ENCODE results near the gene TUBB4B.

TUBB4B gene

GRCh38 chr9:137240841-137241489, at the start of gene TUBB4B:
TSS of gene TUBB4B (plus strand) at chr9:137241287. CDS start at chr9:137241361, 74 bp downstream.
- DNase-seq (ENCODE audit: low spot score) = peak; percentile 100

DNA sequence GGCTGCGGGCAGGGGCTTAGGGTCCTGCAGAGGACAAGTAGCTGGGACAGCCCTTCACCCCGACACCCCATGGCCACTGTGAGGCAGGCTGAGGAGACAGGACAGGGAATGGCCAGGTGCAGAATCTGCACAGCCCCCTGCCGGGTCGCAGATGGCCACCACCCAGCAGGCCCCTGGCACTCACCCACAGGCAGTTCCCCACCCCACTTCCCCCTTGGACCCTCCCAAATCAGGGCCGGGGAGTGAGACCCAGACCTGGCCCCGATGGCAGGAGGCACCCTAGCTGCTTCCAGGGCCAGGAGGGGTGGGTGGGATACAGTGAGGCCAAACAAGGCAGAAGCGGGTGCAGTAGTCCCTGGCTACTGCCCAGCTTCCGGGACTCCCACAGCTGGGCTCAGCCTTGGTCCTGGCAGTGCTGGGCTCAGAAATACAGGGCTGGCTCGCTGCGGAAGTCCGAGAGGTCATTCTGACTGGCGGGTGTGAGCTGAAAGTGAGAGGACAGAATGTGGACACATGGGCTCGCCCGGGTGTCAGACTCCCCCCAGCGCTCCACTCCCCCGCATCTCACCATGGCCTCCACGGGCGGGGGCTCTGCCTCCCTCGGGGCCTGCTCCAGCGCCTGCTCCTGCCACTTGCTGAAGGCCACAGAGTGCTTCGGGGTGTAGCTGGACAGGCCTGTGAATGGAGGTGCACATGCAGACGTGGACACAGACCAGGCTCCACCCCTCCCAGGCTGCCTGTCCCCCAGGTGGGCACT, 49.2 kb upstream of the TUBB4B start:
- peak; percentile 93 for DNase-seq (ENCODE audit: low spot score)

GRCh38 chr9:137192448-137192780, 48.7 kb upstream of the TUBB4B start:
- no peak for DNase-seq (ENCODE audit: low spot score)

GRCh38 chr9:137192859-137193258, 48.2 kb upstream of the TUBB4B start:
- no peak for DNase-seq (ENCODE audit: low spot score)

- no peak for DNase-seq (ENCODE audit: low spot score)
Measured at GRCh38 chr9:137193771-137194170, 47.3 kb upstream of the TUBB4B start.

- DNase-seq (ENCODE audit: low spot score) = peak; percentile 94
Measured at GRCh38 chr9:137194388-137194787, 46.7 kb upstream of the TUBB4B start.

- DNase-seq (ENCODE audit: low spot score) = no peak
Measured at GRCh38 chr9:137194909-137195308, 46.2 kb upstream of the TUBB4B start.

GRCh38 chr9:137195525-137196220, 45.4 kb upstream of the TUBB4B start:
- no peak for DNase-seq (ENCODE audit: low spot score)

DNA sequence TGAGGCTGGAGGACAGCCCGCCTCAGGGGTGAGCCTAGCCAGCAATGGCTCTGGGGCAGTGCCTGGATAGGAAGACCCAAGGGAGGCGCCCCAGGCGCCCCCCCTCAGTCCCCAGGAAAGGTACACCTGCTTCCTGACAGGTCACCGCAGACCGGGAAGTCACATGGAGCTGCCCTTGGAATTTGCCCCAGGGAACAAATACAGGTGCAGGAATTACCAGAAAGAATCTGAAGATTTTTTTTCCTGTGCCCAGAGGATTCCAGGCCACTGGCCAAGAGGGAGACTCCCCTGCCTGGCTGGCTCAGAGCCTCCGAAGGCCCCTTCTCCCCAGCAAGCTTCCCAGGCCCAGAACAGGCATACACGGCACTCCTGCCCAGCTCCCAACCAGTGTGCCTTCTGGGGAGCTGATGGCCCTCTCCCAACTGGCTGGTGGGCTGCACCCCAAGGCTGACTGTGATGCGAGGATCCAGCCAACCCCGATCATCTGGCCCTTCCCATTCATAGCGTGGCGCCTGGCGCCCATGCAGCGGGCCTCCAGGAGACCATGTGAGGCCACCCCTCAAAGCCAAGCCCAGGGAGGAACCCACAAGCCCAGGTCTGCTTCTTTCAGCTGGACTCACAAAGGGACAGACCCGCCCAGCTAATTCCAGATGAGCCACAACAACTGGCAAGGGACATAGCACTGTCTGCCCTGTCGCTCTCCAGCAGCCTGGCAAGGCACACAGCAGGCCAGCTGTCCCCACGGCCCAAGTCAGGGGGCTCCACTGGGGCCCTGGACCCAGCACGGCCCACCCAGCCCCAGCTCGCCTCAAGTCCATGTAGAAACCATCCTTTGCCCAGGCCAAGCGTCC, 42.8 kb upstream of the TUBB4B start:
- no peak for DNase-seq (ENCODE audit: low spot score)

DNA sequence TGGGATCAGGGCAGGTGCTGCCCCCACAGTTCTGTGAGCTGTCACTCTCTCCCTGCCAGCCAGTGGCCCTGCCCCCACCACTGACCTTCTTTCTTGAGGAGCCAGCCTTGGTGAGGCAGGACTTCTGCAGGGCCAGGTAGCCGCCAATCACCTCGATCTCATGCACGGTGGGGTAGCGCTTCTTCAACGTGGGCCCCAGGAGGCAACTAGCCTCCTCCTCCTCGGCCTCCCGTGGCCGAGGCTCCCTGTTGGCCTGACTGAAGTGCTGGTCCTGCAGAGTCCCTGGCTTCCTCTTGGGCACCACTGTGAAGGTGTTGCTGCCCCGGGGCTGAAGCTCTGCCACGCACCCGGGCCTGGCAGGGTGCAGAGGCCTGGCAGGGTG, 42.2 kb upstream of the TUBB4B start:
- DNase-seq (ENCODE audit: low spot score) = peak; percentile 7

GRCh38 chr9:137199411-137200121, 41.5 kb upstream of the TUBB4B start:
- no peak for DNase-seq (ENCODE audit: low spot score)

- peak; percentile 99 for DNase-seq (ENCODE audit: low spot score)
Measured at GRCh38 chr9:137200311-137201204, 40.5 kb upstream of the TUBB4B start, which contains the start of gene TPRN. TSS of gene TPRN (minus strand) at chr9:137200741. CDS start at chr9:137200711, 30 bp downstream.

- DNase-seq (ENCODE audit: low spot score) = no peak
Measured at GRCh38 chr9:137201205-137201868, 39.8 kb upstream of the TUBB4B start.

GRCh38 chr9:137202966-137203365, 38.1 kb upstream of the TUBB4B start:
- no peak for DNase-seq (ENCODE audit: low spot score)

DNA sequence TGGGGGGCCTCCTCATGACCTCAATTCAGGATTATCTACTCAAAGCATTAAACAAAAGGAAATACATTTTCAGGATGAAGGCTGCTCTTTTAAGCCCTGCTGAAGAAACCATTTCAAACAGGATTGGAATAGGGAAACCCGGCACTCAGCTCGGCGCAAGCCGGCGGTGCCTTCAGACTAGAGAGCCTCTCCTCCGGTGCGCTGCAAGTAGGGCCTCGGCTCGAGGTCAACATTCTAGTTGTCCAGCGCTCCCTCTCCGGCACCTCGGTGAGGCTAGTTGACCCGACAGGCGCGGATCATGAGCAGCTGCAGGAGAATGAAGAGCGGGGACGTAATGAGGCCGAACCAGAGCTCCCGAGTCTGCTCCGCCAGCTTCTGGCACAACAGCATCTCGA, 36.4 kb upstream of the TUBB4B start:
- DNase-seq (ENCODE audit: low spot score) = no peak

- DNase-seq (ENCODE audit: low spot score) = peak; percentile 82
Measured at GRCh38 chr9:137205126-137206069, 35.7 kb upstream of the TUBB4B start, which contains the start of the genes NDOR1 and TMEM203. TSS of gene NDOR1 (plus strand) at chr9:137205700. CDS start at chr9:137205778, 78 bp downstream. TSS of gene TMEM203 (minus strand) at chr9:137205648. CDS start at chr9:137205414, 234 bp downstream.

DNA sequence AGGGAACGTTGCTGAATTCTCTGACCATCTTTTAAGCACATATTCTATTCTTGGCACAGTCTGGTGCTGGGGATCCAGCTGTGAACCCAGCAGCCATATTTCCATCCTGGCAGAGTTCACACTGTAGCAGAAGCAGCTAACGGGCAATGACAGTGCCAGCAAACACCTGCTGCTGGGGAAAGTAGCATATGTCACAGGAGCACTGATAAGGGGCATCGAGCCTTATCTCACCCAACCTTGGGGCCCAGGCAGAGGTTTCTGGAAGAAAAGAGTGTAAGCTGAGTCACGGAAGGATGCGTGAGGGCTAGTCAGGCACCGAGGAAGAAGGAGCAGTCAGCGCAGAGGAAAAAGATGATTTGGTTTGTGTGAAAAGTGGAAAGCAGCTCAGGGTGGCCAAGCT, 34.5 kb upstream of the TUBB4B start:
- DNase-seq (ENCODE audit: low spot score) = no peak

DNA sequence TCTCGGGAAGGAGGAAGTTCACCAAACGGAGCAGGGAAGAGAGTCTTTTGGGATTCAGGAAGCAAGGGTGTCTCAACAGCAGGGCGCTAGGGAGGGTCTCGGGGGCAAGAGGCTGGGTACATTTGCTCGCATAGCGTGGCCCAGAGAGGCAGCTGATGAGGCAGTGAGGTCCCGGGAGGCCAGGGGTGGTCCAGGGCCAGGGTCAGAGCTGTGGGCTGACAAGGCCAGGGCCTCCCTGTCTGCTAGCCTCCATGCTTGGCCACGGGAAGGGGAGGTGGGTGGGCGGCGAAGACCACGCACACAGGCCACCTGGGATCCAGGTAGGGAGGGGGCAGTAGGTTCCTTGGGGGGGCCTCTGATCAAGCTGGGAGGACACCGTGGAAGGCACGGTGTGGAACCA, 29.6 kb upstream of the TUBB4B start:
- no peak for DNase-seq (ENCODE audit: low spot score)
